HG03342 (cell line): ENCODE results near the gene ODAD4.

Source experiments
- ATAC-seq: cut with Tn5 transposase; IDR thresholded peaks from one replicate; pipeline ENCODE4 v1.9.1; 2021; ENCODE audit warnings: mild to moderate bottlenecking, moderate library complexity; ENCODE audit not compliant: unreplicated experiment

The ODAD4 gene

GRCh38 chr17:41930009-41930832 lies at the start of gene ODAD4:
Gene ODAD4, plus strand, starts transcription at chr17:41930617. Its CDS starts 107 bp downstream, at chr17:41930724.
- ATAC-seq: peak; percentile 87

- ATAC-seq: no peak
Observed at GRCh38 chr17:41882756-41883155, 47.7 kb upstream of the ODAD4 start.

- ATAC-seq: no peak
Observed at GRCh38 chr17:41885733-41886132, 44.7 kb upstream of the ODAD4 start.

- ATAC-seq: no peak
Observed at GRCh38 chr17:41888332-41888965, 42.0 kb upstream of the ODAD4 start.

- ATAC-seq: no peak
Observed at GRCh38 chr17:41891135-41892020, 39.0 kb upstream of the ODAD4 start.

GRCh38 chr17:41892021-41892376 lies 38.4 kb upstream of the ODAD4 start:
- ATAC-seq: no peak

GRCh38 chr17:41893384-41893783 lies 37.0 kb upstream of the ODAD4 start:
- ATAC-seq: no peak

- no peak for ATAC-seq
Observed at GRCh38 chr17:41894791-41895331, 35.6 kb upstream of the ODAD4 start.

GRCh38 chr17:41895617-41896016 lies 34.8 kb upstream of the ODAD4 start:
- ATAC-seq: no peak

GRCh38 chr17:41896726-41897125 lies 33.7 kb upstream of the ODAD4 start:
- no peak for ATAC-seq

- ATAC-seq: no peak
Observed at GRCh38 chr17:41901646-41902045, 28.8 kb upstream of the ODAD4 start.

- ATAC-seq: no peak
Observed at GRCh38 chr17:41904242-41904841, 26.1 kb upstream of the ODAD4 start.

- no peak for ATAC-seq
Observed at GRCh38 chr17:41905172-41905571, 25.2 kb upstream of the ODAD4 start.

GRCh38 chr17:41906465-41907184 lies 23.8 kb upstream of the ODAD4 start:
- ATAC-seq: no peak

GRCh38 chr17:41907185-41907556 lies 23.2 kb upstream of the ODAD4 start:
- no peak for ATAC-seq

- no peak for ATAC-seq
Observed at GRCh38 chr17:41907633-41908539, 22.5 kb upstream of the ODAD4 start.

GRCh38 chr17:41909088-41909487 lies 21.3 kb upstream of the ODAD4 start:
- ATAC-seq: no peak

- ATAC-seq: no peak
Observed at GRCh38 chr17:41910701-41911391, 19.6 kb upstream of the ODAD4 start.

- no peak for ATAC-seq
Observed at GRCh38 chr17:41912925-41913324, 17.5 kb upstream of the ODAD4 start.
